ENCODE measurements around the gene LRMDA. TPM values are rescaled to one million over a fixed set of nuclear protein-coding genes. Genes with fewer than 3 reads are reported as not detected.

LRMDA gene
- total RNA-seq, 4 donors from 2014 or later = 1.5 to 15.7 (median 4.6) TPM

DNA sequence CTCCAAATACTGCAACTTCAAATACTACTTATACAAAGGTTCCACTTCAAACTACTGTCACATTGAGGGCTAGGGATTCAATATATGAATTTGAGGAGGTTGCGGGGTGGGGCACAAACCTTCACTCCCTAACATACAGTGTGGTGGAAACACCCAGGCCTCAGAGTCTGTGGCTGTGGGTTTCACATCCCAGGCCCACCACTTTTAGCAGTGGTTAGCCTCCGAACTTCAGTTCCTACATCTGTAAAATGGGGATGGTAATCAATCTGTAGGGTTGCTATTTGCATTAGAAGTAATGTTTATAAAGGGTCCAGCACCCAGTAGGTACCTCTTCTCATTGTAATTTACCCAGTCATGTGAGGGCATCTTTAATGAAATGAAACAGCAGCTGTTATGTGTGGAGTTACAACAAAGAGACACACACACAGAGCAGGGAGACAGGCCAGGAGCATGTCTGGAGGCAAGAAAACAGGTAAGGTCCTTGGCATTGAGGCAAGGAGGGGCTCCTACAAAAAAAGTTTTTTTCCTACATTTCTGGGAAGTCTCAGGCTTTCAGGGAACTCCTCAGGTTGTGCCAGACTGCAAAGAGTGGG, 570.9 kb downstream of the LRMDA start:
- DNase-seq = no peak
- Histone ChIP-seq H3K27me3 (no peaks in the 10 kb centered on the region), H3K27ac (no peak overlapping the region), H3K36me3 (no peaks in the 10 kb centered on the region), H3K9me3 (no peaks in the 10 kb centered on the region), H3K4me1 (no peaks in the 10 kb centered on the region), H3K4me3 (no peak overlapping the region)
- TF ChIP-seq, protein P1, sequence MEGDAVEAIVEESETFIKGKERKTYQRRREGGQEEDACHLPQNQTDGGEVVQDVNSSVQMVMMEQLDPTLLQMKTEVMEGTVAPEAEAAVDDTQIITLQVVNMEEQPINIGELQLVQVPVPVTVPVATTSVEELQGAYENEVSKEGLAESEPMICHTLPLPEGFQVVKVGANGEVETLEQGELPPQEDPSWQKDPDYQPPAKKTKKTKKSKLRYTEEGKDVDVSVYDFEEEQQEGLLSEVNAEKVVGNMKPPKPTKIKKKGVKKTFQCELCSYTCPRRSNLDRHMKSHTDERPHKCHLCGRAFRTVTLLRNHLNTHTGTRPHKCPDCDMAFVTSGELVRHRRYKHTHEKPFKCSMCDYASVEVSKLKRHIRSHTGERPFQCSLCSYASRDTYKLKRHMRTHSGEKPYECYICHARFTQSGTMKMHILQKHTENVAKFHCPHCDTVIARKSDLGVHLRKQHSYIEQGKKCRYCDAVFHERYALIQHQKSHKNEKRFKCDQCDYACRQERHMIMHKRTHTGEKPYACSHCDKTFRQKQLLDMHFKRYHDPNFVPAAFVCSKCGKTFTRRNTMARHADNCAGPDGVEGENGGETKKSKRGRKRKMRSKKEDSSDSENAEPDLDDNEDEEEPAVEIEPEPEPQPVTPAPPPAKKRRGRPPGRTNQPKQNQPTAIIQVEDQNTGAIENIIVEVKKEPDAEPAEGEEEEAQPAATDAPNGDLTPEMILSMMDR (IDR thresholded peaks at IDR 0.05) = no peak
- TF ChIP-seq POLR2A (IDR thresholded peaks at IDR 0.05) = no peak
- intact Hi-C loops (cut with DNase I; ENCODE audit: low total_unique reads) = no loop called here

GRCh38 chr10:76007667-76008181, 576.3 kb downstream of the LRMDA start:
- Histone ChIP-seq H3K27ac (no peak overlapping the region), H3K4me3 (no peak overlapping the region), H3K27me3 (no peaks in the 10 kb centered on the region), H3K9me3 (no peaks in the 10 kb centered on the region), H3K36me3 (no peaks in the 10 kb centered on the region), H3K4me1 (no peaks in the 10 kb centered on the region)
- intact Hi-C loops (cut with DNase I; ENCODE audit: low total_unique reads) = no loop called here
- TF ChIP-seq, protein P1 (IDR thresholded peaks at IDR 0.05) = no peak
- no peak for TF ChIP-seq POLR2A (IDR thresholded peaks at IDR 0.05)
- DNase-seq = no peak

- intact Hi-C loops (cut with DNase I; ENCODE audit: low total_unique reads) = no loop called here
- TF ChIP-seq, protein P1 (IDR thresholded peaks at IDR 0.05) = no peak
- no peak for TF ChIP-seq POLR2A (IDR thresholded peaks at IDR 0.05)
- no peak for DNase-seq
- no peaks in the 10 kb centered on the region for H3K27me3 ChIP-seq
- H3K9me3 ChIP-seq = no peaks in the 10 kb centered on the region
- no peaks in the 10 kb centered on the region for H3K4me1 ChIP-seq
- H3K4me3 ChIP-seq = no peak overlapping the region
- H3K27ac ChIP-seq = no peak overlapping the region
- no peaks in the 10 kb centered on the region for H3K36me3 ChIP-seq
These were observed 578.1 kb downstream of the LRMDA start for GRCh38 chr10:76009531-76009930.

DNA sequence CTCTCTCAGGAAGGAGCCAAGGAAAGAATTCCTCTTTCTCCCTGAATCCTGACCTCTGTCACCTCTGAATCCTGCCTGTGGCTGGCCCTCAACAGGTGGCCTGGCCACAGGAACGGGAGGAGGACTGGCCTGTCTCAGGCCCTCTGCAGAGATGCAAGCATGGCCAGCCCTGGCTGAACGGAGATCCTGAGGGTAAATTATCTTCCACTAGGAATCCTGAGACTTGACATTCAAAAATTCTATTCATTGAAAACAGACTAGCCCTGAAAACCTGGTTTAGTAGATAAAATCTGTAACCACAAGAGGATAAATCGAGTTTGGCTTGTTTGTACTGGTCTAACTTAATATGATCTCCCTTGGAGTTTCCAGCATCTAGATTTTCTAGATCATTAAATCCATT, 579.3 kb downstream of the LRMDA start:
- Histone ChIP-seq H3K9me3 (no peaks in the 10 kb centered on the region), H3K36me3 (no peaks in the 10 kb centered on the region)
- intact Hi-C loops (cut with DNase I; ENCODE audit: low total_unique reads) = no loop called here

DNA sequence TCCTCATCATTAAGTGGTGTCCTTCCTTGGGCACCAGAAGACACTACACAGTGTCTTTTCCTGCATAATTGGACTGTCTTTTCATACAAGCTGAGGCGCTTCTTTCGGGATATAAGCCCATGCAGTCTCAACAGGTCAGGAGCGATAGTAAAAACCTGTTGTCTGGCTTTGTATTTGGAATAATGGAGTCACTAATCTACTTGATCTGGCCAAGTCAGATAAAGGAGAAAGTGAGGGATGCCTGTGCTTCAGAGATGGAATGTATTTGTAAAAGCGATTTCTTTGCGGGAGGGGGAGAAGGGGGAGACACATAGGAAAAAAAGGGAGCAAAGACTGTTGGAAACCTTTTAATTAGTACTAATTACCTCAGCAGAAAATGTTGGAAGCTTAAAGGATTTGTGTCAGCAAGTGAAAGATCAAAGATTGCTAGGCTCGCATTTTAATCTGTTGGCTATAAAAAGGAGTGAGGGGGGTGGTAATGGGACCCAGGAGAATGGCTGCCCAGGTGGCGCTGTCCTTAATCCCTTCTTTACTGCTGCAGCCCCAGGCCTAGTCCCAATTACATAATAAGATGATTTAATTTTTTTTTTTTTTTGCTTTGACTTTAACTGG, 581.4 kb downstream of the LRMDA start:
- H3K4me1 ChIP-seq = no peaks in the 10 kb centered on the region
- intact Hi-C loops (cut with DNase I; ENCODE audit: low total_unique reads) = no loop called here
- H3K27me3 ChIP-seq = no peaks in the 10 kb centered on the region
- no peaks in the 10 kb centered on the region for H3K36me3 ChIP-seq
- no peaks in the 10 kb centered on the region for H3K9me3 ChIP-seq
- no peak overlapping the region for H3K4me3 ChIP-seq
- no peak overlapping the region for H3K27ac ChIP-seq
- no peak for DNase-seq
- TF ChIP-seq, protein P1 (IDR thresholded peaks at IDR 0.05) = no peak
- TF ChIP-seq POLR2A (IDR thresholded peaks at IDR 0.05) = no peak

More for the DNA sequence above, 579.3 kb downstream of the LRMDA start:
- Histone ChIP-seq H3K27ac (no peak overlapping the region), H3K4me1 (no peaks in the 10 kb centered on the region), H3K4me3 (no peak overlapping the region), H3K27me3 (no peaks in the 10 kb centered on the region)
- no peak for DNase-seq
- TF ChIP-seq, protein P1 (IDR thresholded peaks at IDR 0.05) = no peak
- no peak for TF ChIP-seq POLR2A (IDR thresholded peaks at IDR 0.05)
